ENCODE data around the gene CXXC1. TPM values are rescaled to one million over a fixed set of nuclear protein-coding genes. Genes with fewer than 3 reads are reported as not detected.

The CXXC1 gene
- total RNA-seq, 1 donor: 30.2 TPM

- TF ChIP-seq CTCF (IDR thresholded peaks at IDR 0.05; ENCODE audit: insufficient read depth, low read depth, low read length): no peak
- peak; percentile 94 for DNase-seq (ENCODE audit: low read depth)
- peak overlapping the region; percentile 69 for H3K4me3 ChIP-seq (ENCODE audit: low read depth, low read length)
These were observed 20.4 kb upstream of the CXXC1 start for GRCh38 chr18:50307738-50308470.

GRCh38 chr18:50307400-50307737, 19.9 kb upstream of the CXXC1 start:
- H3K4me3 ChIP-seq (ENCODE audit: low read depth, low read length): peak overlapping the region; percentile 69
- TF ChIP-seq CTCF (IDR thresholded peaks at IDR 0.05; ENCODE audit: insufficient read depth, low read depth, low read length): no peak
- no peak for DNase-seq (ENCODE audit: low read depth)

- H3K4me3 ChIP-seq (ENCODE audit: low read depth, low read length): peak overlapping the region; percentile 69
- TF ChIP-seq CTCF (IDR thresholded peaks at IDR 0.05; ENCODE audit: insufficient read depth, low read depth, low read length): no peak
- DNase-seq (ENCODE audit: low read depth): peak; percentile 69
These were observed 19.5 kb upstream of the CXXC1 start for GRCh38 chr18:50306944-50307343.

- no peak overlapping the region for H3K4me3 ChIP-seq (ENCODE audit: low read depth, low read length)
- TF ChIP-seq CTCF (IDR thresholded peaks at IDR 0.05; ENCODE audit: insufficient read depth, low read depth, low read length): no peak
- no peak for DNase-seq (ENCODE audit: low read depth)
These were observed 13.6 kb upstream of the CXXC1 start for GRCh38 chr18:50301074-50301473.

GRCh38 chr18:50299626-50300388, 12.3 kb upstream of the CXXC1 start:
- no peak for DNase-seq (ENCODE audit: low read depth)
- TF ChIP-seq CTCF (IDR thresholded peaks at IDR 0.05; ENCODE audit: insufficient read depth, low read depth, low read length): no peak
- no peak overlapping the region for H3K4me3 ChIP-seq (ENCODE audit: low read depth, low read length)

GRCh38 chr18:50298443-50299284, 11.2 kb upstream of the CXXC1 start:
- no peak for TF ChIP-seq CTCF (IDR thresholded peaks at IDR 0.05; ENCODE audit: insufficient read depth, low read depth, low read length)
- no peak for DNase-seq (ENCODE audit: low read depth)
- H3K4me3 ChIP-seq (ENCODE audit: low read depth, low read length): peak overlapping the region; percentile 58

Data from fibroblast of villous mesenchyme (primary cell).